HG03196 (cell line): ENCODE results near the gene DNMBP.
"Not testable (repeated sequence)": the region's sequence is repeated elsewhere in the genome, so short reads cannot be mapped to it uniquely, and the experiment has no call there.

Experiments
- ATAC-seq: cut with Tn5 transposase; IDR thresholded peaks from one replicate; pipeline ENCODE4 v1.9.1; 2021; ENCODE audit not compliant: unreplicated experiment

DNMBP gene

GRCh38 chr10:99920486-99920885 is 89.3 kb downstream of the DNMBP start:
- ATAC-seq, result no peak

GRCh38 chr10:99917963-99918825 is 91.6 kb downstream of the DNMBP start:
- ATAC-seq, result no peak

DNA sequence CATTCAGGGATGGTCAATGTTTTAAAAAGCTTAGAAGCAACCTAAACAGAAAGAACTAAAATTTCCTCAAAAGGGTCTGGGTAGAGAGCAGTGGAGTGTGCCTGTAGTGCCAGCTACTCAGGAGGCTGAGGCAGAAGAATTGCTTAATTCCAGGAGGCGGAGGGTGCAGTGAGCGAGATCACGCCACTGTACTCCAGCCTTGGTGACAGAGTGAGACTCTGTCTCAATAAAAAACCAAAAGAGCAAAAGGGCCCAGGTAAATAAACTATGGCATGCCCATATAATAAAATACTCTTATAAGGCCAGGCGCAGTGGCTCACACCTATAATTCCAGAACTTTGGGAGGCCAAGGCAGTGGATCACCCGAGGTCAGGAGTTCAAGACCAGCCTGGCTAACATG is 93.0 kb downstream of the DNMBP start:
- no peak for ATAC-seq

DNA sequence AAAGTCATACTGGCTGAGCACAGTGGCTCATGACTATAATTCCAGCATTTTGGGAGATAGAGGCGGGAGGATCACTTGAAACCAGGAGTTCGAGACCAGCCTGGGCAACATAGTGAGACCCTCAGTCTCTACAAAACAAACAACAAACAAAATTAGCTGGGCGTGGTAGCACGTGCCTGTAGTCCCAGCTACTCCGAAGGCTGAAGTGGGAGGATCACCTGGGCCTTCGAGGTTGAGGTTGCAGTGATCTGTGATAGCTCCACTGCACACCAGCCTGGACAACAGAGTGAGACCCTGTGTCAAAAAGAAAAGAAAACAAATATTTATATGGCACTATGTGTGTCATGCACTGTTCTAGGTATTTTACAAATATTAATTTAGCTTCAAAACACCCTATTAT is 94.3 kb downstream of the DNMBP start:
- ATAC-seq, result no peak

DNA sequence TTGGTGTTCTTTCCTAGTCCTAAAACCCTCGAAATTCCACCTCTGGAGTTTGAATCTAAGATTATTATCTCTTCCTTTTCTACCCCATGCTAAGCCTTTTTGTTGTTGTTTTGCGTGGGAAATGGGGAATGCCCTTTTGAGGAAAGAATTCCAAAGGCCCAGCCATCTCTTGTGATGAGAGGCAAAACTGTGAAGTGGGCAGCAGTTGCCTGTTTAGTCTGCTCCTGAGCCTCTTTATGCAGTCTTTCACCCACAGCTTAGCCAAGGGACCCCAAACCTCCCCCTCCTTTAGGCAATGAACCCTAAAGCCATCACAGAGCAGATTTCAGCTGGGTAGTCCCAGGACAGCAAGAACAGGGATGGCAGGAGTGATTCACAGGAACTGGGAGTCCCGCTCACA is 95.5 kb downstream of the DNMBP start:
- no peak for ATAC-seq

DNA sequence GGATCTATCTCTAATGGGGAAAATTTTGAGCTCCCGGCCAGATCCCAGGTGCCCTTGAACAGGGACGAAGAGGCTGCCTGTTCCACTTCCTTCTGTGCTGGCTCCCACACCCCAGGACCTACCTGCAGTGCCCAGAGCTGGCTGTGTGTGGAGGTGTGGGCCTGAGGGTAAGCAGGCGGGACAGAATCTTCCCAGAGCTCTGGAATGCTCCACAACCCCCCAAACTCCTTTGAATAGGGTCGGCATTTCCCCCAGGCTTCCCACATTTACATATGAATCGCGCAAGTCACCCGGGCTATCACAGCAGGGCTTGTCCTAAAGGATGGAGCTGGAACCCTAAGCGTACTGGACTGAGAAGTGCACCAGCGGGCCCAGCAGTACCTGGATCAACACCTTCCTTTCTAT is 95.9 kb downstream of the DNMBP start:
- no peak for ATAC-seq

- ATAC-seq, result no peak
Measured at GRCh38 chr10:99912041-99912440, 97.7 kb downstream of the DNMBP start.

- no peak for ATAC-seq
Measured at GRCh38 chr10:99908512-99908911, 101.2 kb downstream of the DNMBP start.

- no peak for ATAC-seq
Measured at GRCh38 chr10:99906470-99906869, 103.3 kb downstream of the DNMBP start.

- no peak for ATAC-seq
Measured at GRCh38 chr10:99905971-99906370, 103.8 kb downstream of the DNMBP start.

DNA sequence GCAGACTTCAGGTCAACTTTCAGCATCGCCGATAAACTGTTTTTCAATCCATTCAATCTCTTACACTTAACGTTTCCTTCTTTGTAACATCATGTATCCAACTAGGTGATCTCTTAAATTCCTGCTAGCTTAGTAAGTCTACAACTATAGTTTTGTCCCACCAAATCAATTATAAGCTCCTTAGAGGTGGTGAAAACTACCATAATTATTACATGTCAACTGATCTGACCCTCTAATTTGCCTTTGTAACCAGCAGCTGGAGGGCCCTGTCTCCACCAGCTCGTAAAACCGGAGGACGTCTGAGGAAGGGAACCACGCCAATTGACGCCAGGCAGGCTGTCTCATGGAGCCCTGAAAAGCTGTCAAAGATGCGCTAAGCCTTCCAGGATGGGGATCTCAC is 113.9 kb downstream of the DNMBP start:
- ATAC-seq, result no peak

DNA sequence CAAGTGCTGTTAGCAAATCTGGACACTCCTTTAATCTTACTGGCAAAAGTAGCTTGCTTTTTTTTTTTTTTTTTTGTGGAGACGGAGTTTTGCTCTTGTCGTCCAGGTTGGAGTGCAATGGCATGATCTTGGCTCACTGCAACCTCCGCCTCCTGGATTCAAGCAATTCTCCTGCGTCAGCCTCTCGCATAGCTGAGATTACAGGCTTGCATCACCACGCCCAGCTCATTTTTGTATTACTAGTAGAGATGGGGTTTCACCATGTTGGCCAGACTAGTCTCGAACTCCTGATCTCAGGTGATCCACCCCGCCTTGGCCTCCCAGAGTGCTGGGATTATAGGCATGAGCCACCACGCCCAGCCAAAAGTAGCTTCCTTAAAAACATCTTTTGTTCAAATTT is 114.7 kb downstream of the DNMBP start:
- ATAC-seq, result not testable (repeated sequence)

DNA sequence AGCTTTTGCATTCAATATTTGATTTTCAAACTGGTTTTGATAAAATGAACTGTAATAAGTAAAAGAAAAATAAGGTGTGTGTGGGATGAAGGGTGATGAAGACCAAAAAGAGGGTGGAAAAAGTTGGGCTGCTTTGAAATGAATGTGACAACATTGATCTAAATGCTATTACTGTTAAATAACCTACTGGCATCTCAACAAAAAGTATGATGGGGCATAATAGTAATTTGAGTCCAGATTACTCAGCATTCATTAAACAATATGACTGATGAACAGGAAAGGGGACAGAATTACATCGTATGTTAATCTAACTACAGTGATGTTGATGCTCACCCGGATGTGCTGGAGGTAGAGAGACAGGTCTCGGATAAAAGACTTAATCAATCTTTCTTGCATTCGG is 115.1 kb downstream of the DNMBP start:
- ATAC-seq, result no peak

GRCh38 chr10:99888622-99889021 is 121.1 kb downstream of the DNMBP start:
- no peak for ATAC-seq

GRCh38 chr10:99883523-99883922 is 126.2 kb downstream of the DNMBP start:
- ATAC-seq, result no peak

GRCh38 chr10:99881371-99881770 is 128.4 kb downstream of the DNMBP start:
- ATAC-seq, result no peak

DNA sequence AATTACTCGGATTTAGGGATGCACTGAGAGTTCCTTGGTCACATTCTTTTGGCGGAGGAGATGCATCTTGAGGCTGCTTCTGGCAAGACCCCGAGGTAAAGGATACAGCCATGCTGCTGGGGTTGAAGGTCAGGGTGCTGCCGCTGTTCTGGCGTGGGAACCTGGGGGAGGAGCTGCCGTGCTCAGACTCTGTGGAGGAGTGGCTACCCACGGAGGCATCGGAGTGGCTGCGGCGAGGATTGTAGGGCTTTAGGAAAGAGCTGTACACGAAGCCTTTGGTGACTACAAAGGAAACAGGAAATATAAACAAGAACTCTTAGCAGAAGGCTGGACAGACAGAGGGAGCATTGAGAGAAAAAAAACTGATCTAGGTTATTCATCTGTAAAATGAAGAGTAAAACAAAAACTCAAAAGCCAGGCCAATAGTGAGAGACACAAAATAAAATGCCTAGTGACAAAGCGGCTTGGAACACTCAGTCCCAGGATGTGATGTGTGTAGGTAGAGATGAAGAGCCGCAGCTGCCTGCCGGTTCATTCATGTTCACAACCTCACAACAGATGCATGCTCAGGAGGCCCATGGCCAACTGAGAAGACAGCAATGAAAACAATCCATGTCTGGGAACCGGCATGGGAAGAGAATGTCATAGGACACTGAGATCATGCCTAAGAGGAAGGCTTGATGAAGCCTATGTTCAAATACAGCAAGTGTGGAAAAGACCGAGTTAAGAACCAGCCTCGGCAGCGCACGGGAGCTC is 129.5 kb downstream of the DNMBP start:
- no peak for ATAC-seq

DNA sequence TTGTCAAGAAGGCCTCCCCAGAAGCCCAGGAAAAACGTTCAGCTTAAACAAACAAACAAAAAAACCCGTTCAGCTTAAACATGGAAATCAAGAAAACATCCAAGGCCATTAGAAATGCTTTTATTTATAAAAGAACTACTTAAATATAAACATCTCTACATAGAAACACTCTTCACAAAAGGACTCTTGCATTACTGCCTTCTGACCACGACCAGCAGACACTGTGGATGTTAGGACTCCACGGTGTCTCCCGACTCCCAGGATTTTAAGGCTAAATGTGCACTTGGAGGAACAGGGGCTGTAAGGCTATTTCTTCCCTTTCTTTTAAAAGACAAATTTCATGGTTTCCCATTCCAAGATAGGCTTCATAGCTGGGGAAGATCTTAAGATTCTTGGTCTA is 134.3 kb downstream of the DNMBP start:
- no peak for ATAC-seq

- ATAC-seq, result no peak
Measured at GRCh38 chr10:99874341-99875085, 135.2 kb downstream of the DNMBP start.

- ATAC-seq, result no peak
Measured at GRCh38 chr10:99873846-99874245, 135.9 kb downstream of the DNMBP start.

GRCh38 chr10:99872367-99873162 is 137.2 kb downstream of the DNMBP start:
- no peak for ATAC-seq
